ENCODE results near the gene PTPN1. TPM values are rescaled to one million over a fixed set of nuclear protein-coding genes. Genes with fewer than 3 reads are reported as not detected.

PTPN1 gene
- total and polyA plus RNA-seq, 2 of the 13 experiments (the other 11 are each of a cell fraction or from before 2014, with no cell fraction given) = 17.7 to 37.2 TPM

DNA sequence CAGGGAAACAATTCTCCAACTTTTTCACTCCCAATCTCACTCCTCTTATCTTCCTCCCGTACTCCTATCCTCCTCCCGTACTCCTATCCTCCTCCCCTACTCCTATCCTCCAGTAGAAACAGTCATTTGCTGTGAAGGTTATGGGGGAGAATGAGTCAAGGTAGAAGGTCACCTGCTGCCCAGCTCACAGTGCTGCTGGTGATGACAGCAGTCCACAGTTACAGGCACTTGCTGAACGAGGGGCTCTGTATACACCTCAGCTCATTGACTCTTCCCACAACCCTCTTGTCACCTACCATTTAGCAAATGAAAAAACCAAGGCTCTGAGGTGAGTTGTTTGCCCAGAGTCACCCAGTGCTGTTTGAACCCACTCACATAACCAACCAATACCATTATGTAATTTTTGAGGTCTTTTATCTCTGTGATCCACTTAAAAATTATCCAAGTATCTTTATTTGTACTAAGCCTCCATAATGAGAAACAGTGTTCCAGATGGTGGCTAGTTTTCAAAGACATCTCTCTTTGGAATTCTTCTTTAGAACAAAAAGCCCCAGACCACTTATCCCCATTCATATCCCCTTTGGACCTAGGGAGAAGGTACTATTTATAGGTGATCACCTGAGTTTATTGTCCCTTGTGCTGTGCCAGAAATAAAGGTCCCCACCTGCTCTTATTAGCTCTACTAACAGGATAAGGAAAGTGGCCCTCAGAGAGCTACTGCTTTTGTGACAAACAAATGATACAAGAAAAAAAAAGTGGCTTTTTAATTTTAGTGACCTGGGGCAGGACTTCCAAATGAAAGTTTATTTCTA, 53.2 kb downstream of the PTPN1 start (continued):
- TF ChIP-seq SALL2 (CRISPR knock-in tag; IDR thresholded peaks at IDR 0.05) (no peak; the same call in 1 of the 2 replicates), NFKB2 (CRISPR knock-in tag; IDR thresholded peaks at IDR 0.05; ENCODE audit: borderline replicate concordance) (no peak), HOXA3 (CRISPR knock-in tag; IDR thresholded peaks at IDR 0.05) (peak; percentile 48; the same call in 1 of the 2 replicates), TBX3 (IDR thresholded peaks at IDR 0.05; ENCODE audit: borderline replicate concordance) (no peak), TEAD2 (CRISPR knock-in tag; IDR thresholded peaks at IDR 0.05) (no peak), ZFAT (CRISPR knock-in tag; conservative IDR thresholded peaks at IDR 0.05) (no peak), RXRA (CRISPR knock-in tag; IDR thresholded peaks at IDR 0.05) (peak; percentile 36; the same call in 1 of the 2 replicates), CC2D1A (CRISPR knock-in tag; IDR thresholded peaks at IDR 0.05) (no peak), PHB2 (IDR thresholded peaks at IDR 0.05; ENCODE audit: partially characterized antibody) (no peak), CREM (IDR thresholded peaks at IDR 0.05) (no peak), CREM (CRISPR knock-in tag; IDR thresholded peaks at IDR 0.05) (no peak), ZMYM4 (CRISPR knock-in tag; IDR thresholded peaks at IDR 0.05) (no peak), ZNF792 (CRISPR knock-in tag; IDR thresholded peaks at IDR 0.05) (no peak), ZNF350 (CRISPR knock-in tag; IDR thresholded peaks at IDR 0.05; ENCODE audit: borderline replicate concordance, low read depth) (no peak), DPF2 (CRISPR knock-in tag; IDR thresholded peaks at IDR 0.05; ENCODE audit: borderline replicate concordance, low read depth) (no peak), PPARG (CRISPR knock-in tag; conservative IDR thresholded peaks at IDR 0.05) (peak; percentile 55; the same call in 1 of the 2 replicates), ZNF749 (CRISPR knock-in tag; IDR thresholded peaks at IDR 0.05; ENCODE audit: borderline replicate concordance) (no peak), LCORL (IDR thresholded peaks at IDR 0.05) (no peak), LCORL (CRISPR knock-in tag; IDR thresholded peaks at IDR 0.05) (no peak), NKX3-1 (CRISPR knock-in tag; IDR thresholded peaks at IDR 0.05) (no peak), NFE2 (CRISPR knock-in tag; IDR thresholded peaks at IDR 0.05) (no peak), MEF2D (CRISPR knock-in tag; IDR thresholded peaks at IDR 0.05) (no peak), ASH2L (IDR thresholded peaks at IDR 0.05; ENCODE audit: insufficient read length, low read depth, low read length) (peak; percentile 49)
- TF ChIP-seq, protein P1, sequence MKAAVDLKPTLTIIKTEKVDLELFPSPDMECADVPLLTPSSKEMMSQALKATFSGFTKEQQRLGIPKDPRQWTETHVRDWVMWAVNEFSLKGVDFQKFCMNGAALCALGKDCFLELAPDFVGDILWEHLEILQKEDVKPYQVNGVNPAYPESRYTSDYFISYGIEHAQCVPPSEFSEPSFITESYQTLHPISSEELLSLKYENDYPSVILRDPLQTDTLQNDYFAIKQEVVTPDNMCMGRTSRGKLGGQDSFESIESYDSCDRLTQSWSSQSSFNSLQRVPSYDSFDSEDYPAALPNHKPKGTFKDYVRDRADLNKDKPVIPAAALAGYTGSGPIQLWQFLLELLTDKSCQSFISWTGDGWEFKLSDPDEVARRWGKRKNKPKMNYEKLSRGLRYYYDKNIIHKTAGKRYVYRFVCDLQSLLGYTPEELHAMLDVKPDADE (CRISPR knock-in tag; IDR thresholded peaks at IDR 0.05) = no peak
- TF ChIP-seq, protein P2, sequence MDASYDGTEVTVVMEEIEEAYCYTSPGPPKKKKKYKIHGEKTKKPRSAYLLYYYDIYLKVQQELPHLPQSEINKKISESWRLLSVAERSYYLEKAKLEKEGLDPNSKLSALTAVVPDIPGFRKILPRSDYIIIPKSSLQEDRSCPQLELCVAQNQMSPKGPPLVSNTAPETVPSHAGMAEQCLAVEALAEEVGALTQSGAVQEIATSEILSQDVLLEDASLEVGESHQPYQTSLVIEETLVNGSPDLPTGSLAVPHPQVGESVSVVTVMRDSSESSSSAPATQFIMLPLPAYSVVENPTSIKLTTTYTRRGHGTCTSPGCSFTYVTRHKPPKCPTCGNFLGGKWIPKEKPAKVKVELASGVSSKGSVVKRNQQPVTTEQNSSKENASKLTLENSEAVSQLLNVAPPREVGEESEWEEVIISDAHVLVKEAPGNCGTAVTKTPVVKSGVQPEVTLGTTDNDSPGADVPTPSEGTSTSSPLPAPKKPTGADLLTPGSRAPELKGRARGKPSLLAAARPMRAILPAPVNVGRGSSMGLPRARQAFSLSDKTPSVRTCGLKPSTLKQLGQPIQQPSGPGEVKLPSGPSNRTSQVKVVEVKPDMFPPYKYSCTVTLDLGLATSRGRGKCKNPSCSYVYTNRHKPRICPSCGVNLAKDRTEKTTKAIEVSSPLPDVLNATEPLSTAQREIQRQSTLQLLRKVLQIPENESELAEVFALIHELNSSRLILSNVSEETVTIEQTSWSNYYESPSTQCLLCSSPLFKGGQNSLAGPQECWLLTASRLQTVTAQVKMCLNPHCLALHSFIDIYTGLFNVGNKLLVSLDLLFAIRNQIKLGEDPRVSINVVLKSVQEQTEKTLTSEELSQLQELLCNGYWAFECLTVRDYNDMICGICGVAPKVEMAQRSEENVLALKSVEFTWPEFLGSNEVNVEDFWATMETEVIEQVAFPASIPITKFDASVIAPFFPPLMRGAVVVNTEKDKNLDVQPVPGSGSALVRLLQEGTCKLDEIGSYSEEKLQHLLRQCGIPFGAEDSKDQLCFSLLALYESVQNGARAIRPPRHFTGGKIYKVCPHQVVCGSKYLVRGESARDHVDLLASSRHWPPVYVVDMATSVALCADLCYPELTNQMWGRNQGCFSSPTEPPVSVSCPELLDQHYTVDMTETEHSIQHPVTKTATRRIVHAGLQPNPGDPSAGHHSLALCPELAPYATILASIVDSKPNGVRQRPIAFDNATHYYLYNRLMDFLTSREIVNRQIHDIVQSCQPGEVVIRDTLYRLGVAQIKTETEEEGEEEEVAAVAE (CRISPR knock-in tag; IDR thresholded peaks at IDR 0.05; ENCODE audit: borderline replicate concordance) = no peak
- TF ChIP-seq, protein P3, sequence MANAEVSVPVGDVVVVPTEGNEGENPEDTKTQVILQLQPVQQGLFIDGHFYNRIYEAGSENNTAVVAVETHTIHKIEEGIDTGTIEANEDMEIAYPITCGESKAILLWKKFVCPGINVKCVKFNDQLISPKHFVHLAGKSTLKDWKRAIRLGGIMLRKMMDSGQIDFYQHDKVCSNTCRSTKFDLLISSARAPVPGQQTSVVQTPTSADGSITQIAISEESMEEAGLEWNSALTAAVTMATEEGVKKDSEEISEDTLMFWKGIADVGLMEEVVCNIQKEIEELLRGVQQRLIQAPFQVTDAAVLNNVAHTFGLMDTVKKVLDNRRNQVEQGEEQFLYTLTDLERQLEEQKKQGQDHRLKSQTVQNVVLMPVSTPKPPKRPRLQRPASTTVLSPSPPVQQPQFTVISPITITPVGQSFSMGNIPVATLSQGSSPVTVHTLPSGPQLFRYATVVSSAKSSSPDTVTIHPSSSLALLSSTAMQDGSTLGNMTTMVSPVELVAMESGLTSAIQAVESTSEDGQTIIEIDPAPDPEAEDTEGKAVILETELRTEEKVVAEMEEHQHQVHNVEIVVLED (CRISPR knock-in tag; IDR thresholded peaks at IDR 0.05; ENCODE audit: borderline replicate concordance) = no peak
